Activated CD4-positive, alpha-beta T cell treated with anti-CD3 and anti-CD28 coated beads for 36 hours (primary cell): ENCODE results near the gene SLC22A4. TPM values are rescaled to one million over a fixed set of nuclear protein-coding genes. Genes with fewer than 3 reads are reported as not detected.

Experiments
- ATAC-seq: fragments of 200-7000 bp; cut with Tn5 transposase; one replicate; pipeline ENCODE4 v1.10.0; 2021; ENCODE audit warnings: mild to moderate bottlenecking, moderate library complexity
- CTCF ChIA-PET: fragments of 350-600 bp; sonication (Branson Sonifier 250); formaldehyde crosslinking; loops from one replicate; lab custom pipeline; 2021; ENCODE audit warnings: antibody characterized with exemption; lab: Charles Lee
- POLR2A ChIA-PET: fragments of 350-600 bp; sonication (Branson Sonifier 250); formaldehyde crosslinking; loops from one replicate; lab custom pipeline; 2021; ENCODE audit warnings: antibody characterized with exemption, inconsistent platforms; lab: Charles Lee
- DNase-seq: peaks from one replicate; pipeline ENCODE4 v3.0.0-alpha.2; 2020
- H3K27ac Mint-ChIP-seq: one replicate; pipeline ENCODE4 v1.8.0; 2021; ENCODE audit warnings: mixed read lengths
- H3K27me3 Mint-ChIP-seq: one replicate; pipeline ENCODE4 v1.8.0; 2021; ENCODE audit warnings: mixed read lengths
- H3K36me3 Mint-ChIP-seq: one replicate; pipeline ENCODE4 v1.8.0; 2021; ENCODE audit warnings: low read depth, mixed read lengths
- H3K4me1 Mint-ChIP-seq: one replicate; pipeline ENCODE4 v1.8.0; 2021; ENCODE audit warnings: mixed read lengths
- H3K4me3 Mint-ChIP-seq: one replicate; pipeline ENCODE4 v1.8.0; 2021; ENCODE audit warnings: mild to moderate bottlenecking, moderate library complexity, mixed read lengths
- H3K9me3 Mint-ChIP-seq: one replicate; pipeline ENCODE4 v1.8.0; 2021; ENCODE audit warnings: low read depth, mixed read lengths
- intact Hi-C, 2 experiments: fragments of 100-400 bp; cut with DNase I in 1 of 2; cut with micrococcal nuclease in 1 of 2; formaldehyde crosslinking; loops; one replicate each; pipeline versions ENCODE4 v1.14.2 to v1.15.1; 2022 to 2024; cut with DNase I, micrococcal nuclease
- microRNA-seq: library from miRNA; unstranded; fragments of <30 nt; microRNA quantifications from one replicate; pipeline ENCODE4 v1.2.0, GENCODE V29; 2021; ENCODE audit warnings: borderline replicate concordance
- total RNA-seq, 2 experiments: library from RNA; stranded (reverse); gene quantifications; one replicate each; pipeline ENCODE4 v1.2.3, GENCODE V29; 2021

The SLC22A4 gene
- total RNA-seq, 2 experiments from 2014 or later = 0.66 to 1.1 TPM

GRCh38 chr5:132392411-132392810, 98.2 kb downstream of the SLC22A4 start:
- ChIA-PET CTCF (interaction anchor here (0.6 to 19.4 kb wide), 5 partner anchors 13 to 119 kb away, joined by 3 to 308 read pairs (median 3); no protein-coding TSS in a partner anchor), POLR2A (interaction anchor here (1.0 kb wide), 1 partner anchor 95 kb away, joined by 3 read pairs; no protein-coding TSS in a partner anchor)
- intact Hi-C loops = no loop called here
- Mint-ChIP-seq H3K4me1 (peaks cover 65% of the 10 kb centered on the region), H3K4me3 (no peak overlapping the region), H3K9me3 (no peaks in the 10 kb centered on the region), H3K27ac (no peak overlapping the region), H3K27me3 (no peaks in the 10 kb centered on the region), H3K36me3 (no peaks in the 10 kb centered on the region)
- no peak for DNase-seq
- no peak for ATAC-seq

GRCh38 chr5:132392978-132393825, 99.0 kb downstream of the SLC22A4 start:
- no peaks in the 10 kb centered on the region for H3K27me3 Mint-ChIP-seq
- ChIA-PET CTCF (interaction anchor here (0.6 to 19.4 kb wide), 5 partner anchors 91 to 416 kb away, joined by 3 to 308 read pairs (median 3); no protein-coding TSS in a partner anchor), POLR2A (no interaction called here)
- H3K36me3 Mint-ChIP-seq = no peaks in the 10 kb centered on the region
- no peaks in the 10 kb centered on the region for H3K9me3 Mint-ChIP-seq
- no peak for DNase-seq
- peaks cover 69% of the 10 kb centered on the region for H3K4me1 Mint-ChIP-seq
- no peak overlapping the region for H3K27ac Mint-ChIP-seq
- intact Hi-C loops = no loop called here
- ATAC-seq = no peak
- no peak overlapping the region for H3K4me3 Mint-ChIP-seq

Small RNA genes within 50 kb of the gene (microRNA-seq; reads per million reads assigned to microRNA genes)
- not detected for gene MIR3936

Other genes starting within 250 kb of the SLC22A4 start
- gene IL3, start 233.7 kb upstream of the SLC22A4 start, total RNA-seq = 10 to 100 TPM; 10.8 to 11.6 TPM
- gene CSF2, start 220.6 kb upstream of the SLC22A4 start, total RNA-seq = 10 to 100 TPM; 52.6 to 59.5 TPM
- gene P4HA2, start 66.5 kb upstream of the SLC22A4 start, total RNA-seq = 1 to 10 TPM; 6.1 to 8.9 TPM
- gene PDLIM4, start 36.7 kb upstream of the SLC22A4 start, total RNA-seq = under 1 TPM; 0.21 to 0.23 TPM
- 1 to 10 TPM; 3.7 to 4.9 TPM for gene SLC22A5, start 75.3 kb downstream of the SLC22A4 start, total RNA-seq
- 100 to 1,000 TPM; 121 to 130 TPM for gene IRF1, start 196.4 kb downstream of the SLC22A4 start, total RNA-seq
- 1 to 10 TPM in 1 of 2 experiments, under 1 TPM in 1; 0.69 to 1.6 TPM for gene IL5, start 249.1 kb downstream of the SLC22A4 start, total RNA-seq